Measurements from ENCODE around the gene CKS1B.

DNA sequence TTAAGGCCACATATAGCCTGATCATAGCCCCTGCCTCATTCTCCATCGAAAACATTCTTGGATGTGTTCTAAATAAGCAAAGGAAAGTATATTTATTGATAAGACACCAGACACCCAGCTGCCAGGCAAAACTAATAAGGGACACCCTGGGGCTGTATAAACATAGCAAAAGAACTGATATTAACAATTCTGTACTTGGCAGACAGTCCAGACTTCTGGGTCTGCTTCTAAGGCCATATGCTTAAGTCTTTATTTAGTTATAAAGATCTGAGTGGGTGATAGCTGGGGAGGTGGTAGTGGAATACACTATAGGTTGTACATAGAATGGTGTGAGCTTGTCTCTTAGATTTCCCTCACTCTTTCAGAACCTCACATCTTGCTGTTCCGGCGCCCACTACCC is 3.9 kb downstream of the CKS1B start:
- TF ChIP-seq, protein P1, sequence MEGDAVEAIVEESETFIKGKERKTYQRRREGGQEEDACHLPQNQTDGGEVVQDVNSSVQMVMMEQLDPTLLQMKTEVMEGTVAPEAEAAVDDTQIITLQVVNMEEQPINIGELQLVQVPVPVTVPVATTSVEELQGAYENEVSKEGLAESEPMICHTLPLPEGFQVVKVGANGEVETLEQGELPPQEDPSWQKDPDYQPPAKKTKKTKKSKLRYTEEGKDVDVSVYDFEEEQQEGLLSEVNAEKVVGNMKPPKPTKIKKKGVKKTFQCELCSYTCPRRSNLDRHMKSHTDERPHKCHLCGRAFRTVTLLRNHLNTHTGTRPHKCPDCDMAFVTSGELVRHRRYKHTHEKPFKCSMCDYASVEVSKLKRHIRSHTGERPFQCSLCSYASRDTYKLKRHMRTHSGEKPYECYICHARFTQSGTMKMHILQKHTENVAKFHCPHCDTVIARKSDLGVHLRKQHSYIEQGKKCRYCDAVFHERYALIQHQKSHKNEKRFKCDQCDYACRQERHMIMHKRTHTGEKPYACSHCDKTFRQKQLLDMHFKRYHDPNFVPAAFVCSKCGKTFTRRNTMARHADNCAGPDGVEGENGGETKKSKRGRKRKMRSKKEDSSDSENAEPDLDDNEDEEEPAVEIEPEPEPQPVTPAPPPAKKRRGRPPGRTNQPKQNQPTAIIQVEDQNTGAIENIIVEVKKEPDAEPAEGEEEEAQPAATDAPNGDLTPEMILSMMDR (conservative IDR thresholded peaks at IDR 0.05 in 1 of 2, IDR thresholded peaks at IDR 0.05 in 1 of 2; ENCODE audit: low read depth in 1 of 2, low read length in 2 of 2): no peak
- TF ChIP-seq EZH2 (IDR thresholded peaks at IDR 0.05; ENCODE audit: low read length, missing control alignments): no peak

All from fibroblast of lung (primary cell).